HepG2 (cell line): ENCODE measurements around the gene F12. TPM values are rescaled to one million over a fixed set of nuclear protein-coding genes. Genes with fewer than 3 reads are reported as not detected.

Source experiments
- ATM ChIP-seq: fragments of 450-650 bp; IDR thresholded peaks from 2 replicates; pipeline ENCODE4 v1.7.1; 2017; ENCODE audit warnings: mild to moderate bottlenecking, borderline replicate concordance
- HCFC1 ChIP-seq: fragments of 150-350 bp; IDR thresholded peaks from 2 replicates; pipeline ENCODE4 v1.6.1; 2014; ENCODE audit warnings: low read depth, low read length
- KAT2B ChIP-seq: fragments of 150-350 bp; IDR thresholded peaks from 2 replicates; pipeline ENCODE4 v1.6.1; 2014; ENCODE audit warnings: low read depth, low read length, borderline replicate concordance
- KLF12 ChIP-seq: sonication (generic); formaldehyde crosslinking; IDR thresholded peaks from 2 replicates; pipeline ENCODE4 v1.4.0; 2020; ENCODE audit warnings: missing genetic modification reagents, borderline replicate concordance
- MED13 ChIP-seq: sonication (generic); formaldehyde crosslinking; IDR thresholded peaks from 2 replicates; pipeline ENCODE4 v1.5.0; 2020; ENCODE audit warnings: missing genetic modification reagents
- MEIS2 ChIP-seq: sonication (generic); formaldehyde crosslinking; IDR thresholded peaks from 2 replicates; pipeline ENCODE4 v1.9.0; 2021; ENCODE audit warnings: mild to moderate bottlenecking, missing genetic modification reagents
- POLR2G ChIP-seq: fragments of 200-400 bp; formaldehyde crosslinking; IDR thresholded peaks from 2 replicates; pipeline ENCODE4 v1.6.1; 2018; ENCODE audit warnings: mild to moderate bottlenecking, low read depth, low read length, moderate library complexity
- SAFB2 ChIP-seq: sonication (generic); formaldehyde crosslinking; IDR thresholded peaks from 2 replicates; pipeline ENCODE4 v1.5.1; 2020; ENCODE audit warnings: missing genetic modification reagents, low read depth, mild to moderate bottlenecking, borderline replicate concordance
- SIX1 ChIP-seq: sonication (generic); formaldehyde crosslinking; IDR thresholded peaks from 2 replicates; pipeline ENCODE4 v1.4.0; 2020; ENCODE audit warnings: missing genetic modification reagents, borderline replicate concordance
- SMC3 ChIP-seq: IDR thresholded peaks from 2 replicates; pipeline ENCODE4 v1.6.1; 2011; ENCODE audit warnings: low read length, improper control_type of control experiment
- ZNF124 ChIP-seq: sonication (generic); formaldehyde crosslinking; IDR thresholded peaks from 2 replicates; pipeline ENCODE4 v1.4.0; 2020; ENCODE audit warnings: missing genetic modification reagents
- ZNF441 ChIP-seq: sonication (generic); formaldehyde crosslinking; IDR thresholded peaks from 2 replicates; pipeline ENCODE4 v1.7.0; 2021; ENCODE audit warnings: missing genetic modification reagents, borderline replicate concordance
- ZNF775 ChIP-seq: sonication (generic); formaldehyde crosslinking; IDR thresholded peaks from 2 replicates; pipeline ENCODE4 v1.4.0; 2020; ENCODE audit warnings: missing genetic modification reagents, mild to moderate bottlenecking, moderate library complexity, borderline replicate concordance
- ZNF788 ChIP-seq: sonication (generic); formaldehyde crosslinking; IDR thresholded peaks from 2 replicates; pipeline ENCODE4 v1.5.0; 2020; ENCODE audit warnings: mild to moderate bottlenecking, missing genetic modification reagents, borderline replicate concordance
- ZNF790 ChIP-seq: sonication (generic); formaldehyde crosslinking; IDR thresholded peaks from 2 replicates; pipeline ENCODE4 v1.8.0; 2022; ENCODE audit warnings: missing genetic modification reagents, mild to moderate bottlenecking, borderline replicate concordance
- ZNF839 ChIP-seq: sonication (generic); formaldehyde crosslinking; IDR thresholded peaks from 2 replicates; pipeline ENCODE4 v1.4.0; 2020; ENCODE audit warnings: missing genetic modification reagents, mild to moderate bottlenecking, borderline replicate concordance
- polyA plus RNA-seq, 8 experiments: library from polyadenylated mRNA; depleted of rRNA in 3 of 8; stranded (reverse) in 7 of 8; unstranded in 1 of 8; fragments of >200 nt; fragmentation: Illumina TruSeq in 4 of 8; extraction: Trizol in 4 of 8; gene quantifications; 2 replicates each; pipeline versions ENCODE4 v1.2.1 to v1.2.3, GENCODE V29; 2011 to 2016; ENCODE audit warnings: low read depth in 4 of 8, missing spikeins in 1 of 8, mixed read lengths in 1 of 8; ENCODE audit not compliant: insufficient read depth in 1 of 8
- total RNA-seq, 5 experiments: library from RNA; depleted of rRNA; stranded (reverse); fragments of >200 nt; fragmentation: Illumina TruSeq; extraction: Trizol; gene quantifications; 2 replicates each; pipeline ENCODE4 v1.2.3, GENCODE V29; 2016; ENCODE audit warnings: low read depth in 1 of 5
- TF ChIP-seq, protein P1 (sequence below): sonication (generic); formaldehyde crosslinking; IDR thresholded peaks from 2 replicates; pipeline ENCODE4 v1.9.0; 2021; ENCODE audit warnings: missing genetic modification reagents, mild to moderate bottlenecking, borderline replicate concordance
- TF ChIP-seq, protein P2 (sequence below): sonication (generic); formaldehyde crosslinking; IDR thresholded peaks from 2 replicates; pipeline ENCODE4 v1.4.0; 2020; ENCODE audit warnings: missing genetic modification reagents, low read depth, mild to moderate bottlenecking, borderline replicate concordance
- TF ChIP-seq, protein P3 (sequence below), 2 experiments: sonication (generic) in 1 of 2; formaldehyde crosslinking in 1 of 2; IDR thresholded peaks; 2 replicates each; pipeline versions ENCODE4 v1.5.1 to v1.6.1; 2011 to 2020; ENCODE audit warnings: borderline replicate concordance in 1 of 2, low read depth in 1 of 2, low read length in 1 of 2, mild to moderate bottlenecking in 1 of 2, missing genetic modification reagents in 1 of 2, moderate library complexity in 1 of 2
- TF ChIP-seq, protein P4 (sequence below): sonication (generic); formaldehyde crosslinking; IDR thresholded peaks from 2 replicates; pipeline ENCODE4 v1.8.1; 2022; ENCODE audit warnings: low read depth, mild to moderate bottlenecking, missing genetic modification reagents
- TF ChIP-seq, protein P5 (sequence below): sonication (generic); formaldehyde crosslinking; IDR thresholded peaks from 2 replicates; pipeline ENCODE4 v1.5.0; 2020; ENCODE audit warnings: missing genetic modification reagents

F12 gene
- total and polyA plus RNA-seq, 2 of the 13 experiments (the other 11 are each of a cell fraction or from before 2014, with no cell fraction given) = 2.5 to 3.0 TPM

DNA sequence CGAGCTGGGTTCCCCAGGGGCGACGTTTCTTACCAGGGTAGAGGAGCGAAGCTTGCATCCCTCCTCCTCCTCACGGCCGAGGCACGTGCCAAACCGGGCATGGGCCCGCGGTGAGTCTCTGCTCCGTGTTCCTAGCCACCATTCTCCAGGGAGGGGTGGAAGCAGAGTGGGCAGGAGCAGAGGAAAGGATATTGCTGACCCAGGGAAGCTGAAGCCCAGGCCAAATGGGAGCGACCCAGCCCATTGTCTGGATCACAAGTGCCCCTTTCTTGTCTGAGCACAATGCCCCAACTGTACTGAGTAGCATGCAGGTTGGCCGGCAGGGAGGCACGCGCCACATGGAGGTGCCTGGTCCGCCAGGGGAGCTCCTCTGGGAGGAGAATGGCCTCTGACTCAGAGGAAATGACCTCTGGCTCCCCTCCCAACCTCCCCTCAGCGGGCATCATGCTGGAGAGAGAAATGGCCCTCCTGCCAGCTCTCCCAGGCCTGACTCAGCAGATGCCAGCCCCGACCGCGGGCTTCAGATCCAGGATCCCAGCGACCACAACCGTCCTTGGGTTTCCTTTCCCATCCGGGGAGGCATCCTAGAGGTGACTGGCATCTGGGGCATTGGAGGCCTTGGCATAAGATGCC, 38.4 kb upstream of the F12 start (continued):
- TF ChIP-seq, protein P1, sequence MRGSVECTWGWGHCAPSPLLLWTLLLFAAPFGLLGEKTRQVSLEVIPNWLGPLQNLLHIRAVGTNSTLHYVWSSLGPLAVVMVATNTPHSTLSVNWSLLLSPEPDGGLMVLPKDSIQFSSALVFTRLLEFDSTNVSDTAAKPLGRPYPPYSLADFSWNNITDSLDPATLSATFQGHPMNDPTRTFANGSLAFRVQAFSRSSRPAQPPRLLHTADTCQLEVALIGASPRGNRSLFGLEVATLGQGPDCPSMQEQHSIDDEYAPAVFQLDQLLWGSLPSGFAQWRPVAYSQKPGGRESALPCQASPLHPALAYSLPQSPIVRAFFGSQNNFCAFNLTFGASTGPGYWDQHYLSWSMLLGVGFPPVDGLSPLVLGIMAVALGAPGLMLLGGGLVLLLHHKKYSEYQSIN = no peak
- peak; percentile 40; the same call in 1 of the 2 replicates for TF ChIP-seq ZNF788
- TF ChIP-seq, protein P2, sequence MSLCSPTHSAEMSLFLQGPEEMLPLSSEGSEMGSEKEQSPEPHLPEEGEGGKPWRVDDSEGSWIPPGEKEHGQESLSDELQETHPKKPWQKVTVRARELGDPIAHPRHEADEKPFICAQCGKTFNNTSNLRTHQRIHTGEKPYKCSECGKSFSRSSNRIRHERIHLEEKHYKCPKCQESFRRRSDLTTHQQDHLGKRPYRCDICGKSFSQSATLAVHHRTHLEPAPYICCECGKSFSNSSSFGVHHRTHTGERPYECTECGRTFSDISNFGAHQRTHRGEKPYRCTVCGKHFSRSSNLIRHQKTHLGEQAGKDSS = peak; percentile 80; the same call in 1 of the 2 replicates
- no peak; the same call in 1 of the 2 replicates for TF ChIP-seq MEIS2 (CRISPR knock-in tag)
- TF ChIP-seq, protein P3, sequence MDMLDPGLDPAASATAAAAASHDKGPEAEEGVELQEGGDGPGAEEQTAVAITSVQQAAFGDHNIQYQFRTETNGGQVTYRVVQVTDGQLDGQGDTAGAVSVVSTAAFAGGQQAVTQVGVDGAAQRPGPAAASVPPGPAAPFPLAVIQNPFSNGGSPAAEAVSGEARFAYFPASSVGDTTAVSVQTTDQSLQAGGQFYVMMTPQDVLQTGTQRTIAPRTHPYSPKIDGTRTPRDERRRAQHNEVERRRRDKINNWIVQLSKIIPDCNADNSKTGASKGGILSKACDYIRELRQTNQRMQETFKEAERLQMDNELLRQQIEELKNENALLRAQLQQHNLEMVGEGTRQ (IDR thresholded peaks at IDR 0.05; ENCODE audit: low read depth, low read length) = no peak
- TF ChIP-seq, protein P3 (CRISPR knock-in tag; IDR thresholded peaks at IDR 0.05; ENCODE audit: borderline replicate concordance) = no peak; the same call in 1 of the 2 replicates
- no peak for TF ChIP-seq ZNF775 (CRISPR knock-in tag)
- no peak for TF ChIP-seq KLF12
- peak; percentile 61; the same call in 1 of the 2 replicates for TF ChIP-seq ZNF441 (CRISPR knock-in tag)
- TF ChIP-seq SAFB2 (CRISPR knock-in tag) = no peak
- no peak for TF ChIP-seq ZNF790 (CRISPR knock-in tag)
- TF ChIP-seq SMC3 = no peak
- no peak for TF ChIP-seq HCFC1
- TF ChIP-seq ZNF839 (CRISPR knock-in tag) = no peak
- TF ChIP-seq KAT2B = no peak
- TF ChIP-seq SIX1 (CRISPR knock-in tag) = peak; percentile 13; the same call in 1 of the 2 replicates
- peak; percentile 91 for TF ChIP-seq POLR2G
- TF ChIP-seq, protein P4, sequence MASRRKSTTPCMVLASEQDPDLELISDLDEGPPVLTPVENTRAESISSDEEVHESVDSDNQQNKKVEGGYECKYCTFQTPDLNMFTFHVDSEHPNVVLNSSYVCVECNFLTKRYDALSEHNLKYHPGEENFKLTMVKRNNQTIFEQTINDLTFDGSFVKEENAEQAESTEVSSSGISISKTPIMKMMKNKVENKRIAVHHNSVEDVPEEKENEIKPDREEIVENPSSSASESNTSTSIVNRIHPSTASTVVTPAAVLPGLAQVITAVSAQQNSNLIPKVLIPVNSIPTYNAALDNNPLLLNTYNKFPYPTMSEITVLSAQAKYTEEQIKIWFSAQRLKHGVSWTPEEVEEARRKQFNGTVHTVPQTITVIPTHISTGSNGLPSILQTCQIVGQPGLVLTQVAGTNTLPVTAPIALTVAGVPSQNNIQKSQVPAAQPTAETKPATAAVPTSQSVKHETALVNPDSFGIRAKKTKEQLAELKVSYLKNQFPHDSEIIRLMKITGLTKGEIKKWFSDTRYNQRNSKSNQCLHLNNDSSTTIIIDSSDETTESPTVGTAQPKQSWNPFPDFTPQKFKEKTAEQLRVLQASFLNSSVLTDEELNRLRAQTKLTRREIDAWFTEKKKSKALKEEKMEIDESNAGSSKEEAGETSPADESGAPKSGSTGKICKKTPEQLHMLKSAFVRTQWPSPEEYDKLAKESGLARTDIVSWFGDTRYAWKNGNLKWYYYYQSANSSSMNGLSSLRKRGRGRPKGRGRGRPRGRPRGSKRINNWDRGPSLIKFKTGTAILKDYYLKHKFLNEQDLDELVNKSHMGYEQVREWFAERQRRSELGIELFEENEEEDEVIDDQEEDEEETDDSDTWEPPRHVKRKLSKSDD = 0 out of 2 replicates have a peak, but pooled peaks have one; percentile 36
- TF ChIP-seq, protein P5, sequence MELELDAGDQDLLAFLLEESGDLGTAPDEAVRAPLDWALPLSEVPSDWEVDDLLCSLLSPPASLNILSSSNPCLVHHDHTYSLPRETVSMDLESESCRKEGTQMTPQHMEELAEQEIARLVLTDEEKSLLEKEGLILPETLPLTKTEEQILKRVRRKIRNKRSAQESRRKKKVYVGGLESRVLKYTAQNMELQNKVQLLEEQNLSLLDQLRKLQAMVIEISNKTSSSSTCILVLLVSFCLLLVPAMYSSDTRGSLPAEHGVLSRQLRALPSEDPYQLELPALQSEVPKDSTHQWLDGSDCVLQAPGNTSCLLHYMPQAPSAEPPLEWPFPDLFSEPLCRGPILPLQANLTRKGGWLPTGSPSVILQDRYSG (CRISPR knock-in tag) = no peak
- no peak for TF ChIP-seq ATM
- no peak for TF ChIP-seq MED13 (CRISPR knock-in tag)
- TF ChIP-seq ZNF124 (CRISPR knock-in tag) = no peak
